GM18909 (cell line): ENCODE results near the gene PPP2R5D.
A peak's percentile ranks its signal among the peaks of the same experiment; 100 is the strongest.

Source experiments
- ATAC-seq: cut with Tn5 transposase; IDR thresholded peaks from one replicate; pipeline ENCODE4 v1.9.1; 2021; ENCODE audit warnings: mild to moderate bottlenecking; ENCODE audit not compliant: unreplicated experiment, poor library complexity

Gene PPP2R5D

GRCh38 chr6:43052842-43053544 lies 68.6 kb downstream of the PPP2R5D start:
- ATAC-seq: peak; percentile 19

GRCh38 chr6:43053545-43054205 lies 69.3 kb downstream of the PPP2R5D start, which contains the start of gene CUL7:
TSS of gene CUL7 (minus strand) at chr6:43053851. CDS start at chr6:43052788, 1,063 bp downstream.
- ATAC-seq: peak; percentile 86

- ATAC-seq: no peak
Measured at GRCh38 chr6:43054206-43054943, 70.0 kb downstream of the PPP2R5D start.

GRCh38 chr6:43055966-43056365 lies 71.6 kb downstream of the PPP2R5D start:
- ATAC-seq: no peak

- no peak for ATAC-seq
Measured at GRCh38 chr6:43058531-43058930, 74.2 kb downstream of the PPP2R5D start.

- peak; percentile 83 for ATAC-seq
Measured at GRCh38 chr6:43059168-43060033, 75.0 kb downstream of the PPP2R5D start, which contains the start of the genes KLC4 and MRPL2. TSS of gene KLC4 (plus strand) at chr6:43059631. CDS start at chr6:43061336, 1,705 bp downstream. TSS of gene MRPL2 (minus strand) at chr6:43059434. CDS start at chr6:43059381, 53 bp downstream.

- ATAC-seq: no peak
Measured at GRCh38 chr6:43060034-43060754, 75.8 kb downstream of the PPP2R5D start.

GRCh38 chr6:43060755-43061633 lies 76.6 kb downstream of the PPP2R5D start:
- no peak for ATAC-seq

GRCh38 chr6:43061861-43062260 lies 77.5 kb downstream of the PPP2R5D start:
- ATAC-seq: no peak
